ENCODE data around the gene CNRIP1.
"Not testable (repeated sequence)": the region's sequence is repeated elsewhere in the genome, so short reads cannot be mapped to it uniquely, and the experiment has no call there.

The CNRIP1 gene

GRCh38 chr2:68340226-68341061, 20.7 kb upstream of the CNRIP1 start:
- no peak for DNase-seq (ENCODE audit: low spot score)

DNA sequence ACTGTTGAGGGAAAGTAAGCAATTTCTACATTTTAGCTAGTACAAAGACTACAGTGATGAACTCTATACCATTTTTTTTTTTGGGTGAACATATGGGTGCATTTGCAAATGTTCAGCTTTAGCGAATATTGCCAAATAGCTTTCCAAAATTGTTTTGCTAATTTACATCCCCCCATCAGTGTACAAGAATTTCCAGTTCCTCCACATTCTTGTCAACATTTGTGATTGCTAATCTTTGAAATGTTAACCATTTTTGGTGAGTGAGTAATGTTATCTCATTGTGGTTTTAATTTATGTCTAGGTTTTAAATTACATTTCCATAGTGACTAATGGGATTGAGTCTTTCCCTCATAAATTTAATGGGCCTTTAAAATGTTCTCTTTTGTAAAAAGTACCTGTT, 16.4 kb upstream of the CNRIP1 start:
- DNase-seq (ENCODE audit: low spot score): no peak

DNA sequence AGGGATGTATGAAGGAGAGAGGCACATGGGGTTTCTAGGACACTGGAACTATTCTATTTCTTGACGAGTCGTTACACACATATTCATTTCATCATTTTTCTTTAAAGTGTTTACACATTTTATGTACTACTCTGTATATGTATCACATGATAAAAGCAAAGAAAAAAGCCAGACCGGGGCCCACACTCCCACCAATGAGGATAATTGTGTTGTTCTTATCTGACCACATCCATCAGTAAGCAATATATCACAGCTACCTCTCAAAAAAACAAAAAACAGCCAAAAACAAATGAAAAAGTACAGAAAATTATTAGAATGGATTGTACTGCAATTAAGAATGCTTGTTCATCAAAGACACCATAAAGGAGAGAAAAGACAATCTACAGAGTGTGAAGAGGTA, 14.2 kb upstream of the CNRIP1 start:
- DNase-seq (ENCODE audit: low spot score): no peak

GRCh38 chr2:68333009-68333408, 13.3 kb upstream of the CNRIP1 start:
- DNase-seq (ENCODE audit: low spot score): no peak

- no peak for DNase-seq (ENCODE audit: low spot score)
Observed at GRCh38 chr2:68330691-68331090, 10.9 kb upstream of the CNRIP1 start.

GRCh38 chr2:68328901-68329300, 9.2 kb upstream of the CNRIP1 start:
- no peak for DNase-seq (ENCODE audit: low spot score)

GRCh38 chr2:68325056-68325455, 5.3 kb upstream of the CNRIP1 start:
- no peak for DNase-seq (ENCODE audit: low spot score)

GRCh38 chr2:68320118-68320641, 431 bp upstream of the CNRIP1 start:
- no peak for DNase-seq (ENCODE audit: low spot score)

DNA sequence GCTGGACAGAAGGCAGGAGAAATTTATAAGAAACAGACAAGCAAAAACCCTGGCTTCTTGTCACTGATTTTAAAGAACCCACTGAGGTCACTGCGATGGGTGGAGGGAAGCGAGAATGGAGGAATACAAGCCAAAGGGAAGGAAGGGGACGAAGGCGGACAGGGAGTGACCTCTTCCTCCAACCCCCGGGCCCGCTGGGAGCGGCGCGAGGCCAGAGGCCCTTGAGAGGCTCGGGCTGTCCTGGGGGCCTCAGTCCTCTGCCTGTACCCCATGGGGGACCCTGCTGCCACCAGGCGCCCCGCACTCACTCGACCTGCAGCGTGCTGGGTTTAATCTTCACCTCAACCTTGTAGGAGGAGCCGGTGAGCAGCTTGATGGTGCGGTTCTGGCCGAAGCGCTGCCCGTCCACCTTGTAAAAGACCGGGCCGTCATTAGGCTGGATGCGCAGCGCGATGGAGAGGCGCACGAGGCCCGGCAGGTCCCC, 793 bp downstream of the CNRIP1 start:
- DNase-seq (ENCODE audit: low spot score): peak; percentile 33

GRCh38 chr2:68317971-68318913, 1.5 kb downstream of the CNRIP1 start:
- peak; percentile 18 for DNase-seq (ENCODE audit: low spot score)

- DNase-seq (ENCODE audit: low spot score): no peak
Observed at GRCh38 chr2:68316111-68316510, 3.6 kb downstream of the CNRIP1 start.

DNA sequence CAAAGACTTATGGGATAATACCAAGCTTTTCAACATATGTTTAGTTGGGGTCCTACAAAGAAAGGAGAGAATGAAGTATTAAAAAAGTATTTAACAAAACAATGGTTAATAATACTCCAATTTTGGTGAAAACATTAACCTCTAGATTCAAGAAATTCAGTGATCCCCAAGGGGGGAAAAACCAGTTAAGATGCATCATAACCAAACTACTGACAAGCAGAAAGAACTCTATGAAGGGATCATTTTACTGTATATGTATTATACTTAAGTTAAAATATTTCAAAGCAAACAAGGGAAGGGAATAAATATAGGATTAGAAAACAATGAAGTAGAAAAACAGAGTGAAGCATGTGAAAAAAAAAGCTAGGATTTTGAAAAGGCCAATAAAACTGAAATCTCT, 8.7 kb downstream of the CNRIP1 start:
- no peak for DNase-seq (ENCODE audit: low spot score)

- no peak for DNase-seq (ENCODE audit: low spot score)
Observed at GRCh38 chr2:68309426-68309825, 10.3 kb downstream of the CNRIP1 start.

GRCh38 chr2:68303902-68304272, 15.9 kb downstream of the CNRIP1 start:
- not testable (repeated sequence) for DNase-seq (ENCODE audit: low spot score)

DNA sequence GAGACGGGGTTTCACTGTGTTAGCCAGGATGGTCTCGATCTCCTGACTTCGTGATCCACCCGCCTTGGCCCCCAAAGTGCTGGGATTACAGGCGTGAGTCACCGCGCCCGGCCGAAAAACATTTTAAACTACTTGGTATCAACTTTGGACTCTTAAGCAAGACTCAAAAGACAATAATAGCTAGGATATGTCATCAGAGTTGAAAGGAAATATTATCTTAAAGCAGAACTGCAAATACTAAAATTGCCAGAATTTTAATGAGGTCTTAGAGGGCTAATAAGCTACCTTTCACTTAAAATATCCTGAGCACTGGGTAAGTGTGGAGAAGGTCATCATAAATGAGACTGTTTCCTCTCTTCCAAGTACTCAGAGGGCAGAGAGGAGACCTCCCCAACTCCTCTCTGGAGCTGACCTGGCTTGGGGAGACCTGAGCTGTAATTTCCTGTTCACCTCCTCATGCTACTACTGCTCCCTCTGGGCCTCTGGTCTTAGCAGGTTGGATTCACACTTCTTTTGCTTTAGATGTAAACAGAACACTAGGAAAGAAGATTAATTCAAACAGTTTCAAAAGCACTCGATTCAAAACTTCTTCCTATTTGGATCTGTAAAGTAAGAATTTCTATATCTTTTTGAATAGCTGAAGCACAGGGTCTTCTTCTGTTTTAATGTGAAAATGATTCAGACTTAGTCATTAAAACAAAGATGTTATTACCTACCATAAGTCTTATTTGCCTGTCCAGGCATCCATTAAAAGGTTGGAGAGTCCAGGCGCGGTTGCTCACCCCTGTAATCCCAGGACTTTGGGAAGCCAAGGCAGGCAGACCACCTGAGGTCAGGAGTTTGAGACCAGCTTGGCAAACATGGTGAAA, 16.5 kb downstream of the CNRIP1 start:
- no peak for DNase-seq (ENCODE audit: low spot score)

- no peak for DNase-seq (ENCODE audit: low spot score)
Observed at GRCh38 chr2:68302281-68302875, 17.4 kb downstream of the CNRIP1 start.

GRCh38 chr2:68295516-68295915, 24.2 kb downstream of the CNRIP1 start:
- DNase-seq (ENCODE audit: low spot score): no peak

DNA sequence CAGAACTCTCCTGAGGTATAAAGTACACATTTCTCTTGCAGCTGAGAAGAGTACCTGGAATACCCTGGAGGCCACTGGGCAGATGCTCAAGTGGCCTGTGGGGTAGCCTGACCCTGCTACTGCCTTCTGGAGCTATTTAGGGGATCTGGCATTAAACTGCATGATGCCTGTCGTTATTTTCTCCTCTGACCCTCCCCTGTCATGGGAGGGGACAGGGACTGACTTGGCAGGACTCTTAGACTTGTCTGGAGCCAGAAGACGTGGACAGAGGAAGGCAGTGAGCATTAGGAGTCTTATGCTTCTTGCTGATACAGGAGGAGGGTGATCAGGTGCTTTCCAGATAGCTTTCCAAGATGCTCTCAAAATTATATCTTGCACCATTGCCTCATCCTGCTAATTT, 24.8 kb downstream of the CNRIP1 start:
- no peak for DNase-seq (ENCODE audit: low spot score)

GRCh38 chr2:68294187-68294586, 25.6 kb downstream of the CNRIP1 start:
- DNase-seq (ENCODE audit: low spot score): no peak

DNA sequence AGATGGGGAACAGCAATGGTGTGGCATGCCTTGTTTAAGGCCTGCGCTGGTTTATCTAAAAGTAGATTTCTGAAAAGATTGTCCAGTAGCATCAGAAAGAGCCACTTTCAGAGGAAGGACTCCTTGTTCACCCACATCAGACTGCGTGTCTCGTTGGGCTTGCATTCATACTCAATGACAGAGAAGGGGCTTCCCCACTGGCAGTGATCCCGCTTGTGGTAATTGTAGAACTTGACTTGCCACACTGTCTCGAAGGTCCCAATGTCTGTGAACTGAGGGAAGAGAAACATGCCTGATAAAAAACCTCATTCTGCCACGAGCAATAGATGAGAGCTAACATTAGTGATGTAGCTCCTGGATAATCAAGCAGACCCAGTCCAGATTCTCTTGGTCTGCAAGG, 26.0 kb downstream of the CNRIP1 start:
- DNase-seq (ENCODE audit: low spot score): no peak

GRCh38 chr2:68293024-68293423, 26.7 kb downstream of the CNRIP1 start:
- DNase-seq (ENCODE audit: low spot score): no peak

Measured in globus pallidus (tissue), 1 donor.